Mesenteric fat pad (tissue), 1 donor: ENCODE results near the gene OIP5. TPM values are rescaled to one million over a fixed set of nuclear protein-coding genes. Genes with fewer than 3 reads are reported as not detected.
"Not testable (repeated sequence)": the region's sequence is repeated elsewhere in the genome, so short reads cannot be mapped to it uniquely, and the experiment has no call there.

ENCODE experiments used
- DNase-seq: peaks from one replicate; pipeline ENCODE4 v3.0.0-alpha.2; 2020; ENCODE audit warnings: low spot score
- long read RNA-seq: library from polyadenylated mRNA; unstranded; transcript quantifications from one replicate; pipeline ENCODE4 v2.0.0, GENCODE V29; 2020
- total RNA-seq: library from RNA; stranded (reverse); fragmentation: NEBNext Ultra II Directional; extraction: Animal tissue kit (Norgen Biotek cat#: 25700); gene quantifications from one replicate; pipeline ENCODE4 v1.2.1, GENCODE V29; 2021
- donor health status: DM: yes; HTN: yes; CAD: no.

The OIP5 gene
- not detected for total RNA-seq
- long read RNA-seq, partial matches to known transcripts = 0 of 3 reads
- long read RNA-seq, other reads (novel, unspliced or antisense) = 3 of 3 reads

DNA sequence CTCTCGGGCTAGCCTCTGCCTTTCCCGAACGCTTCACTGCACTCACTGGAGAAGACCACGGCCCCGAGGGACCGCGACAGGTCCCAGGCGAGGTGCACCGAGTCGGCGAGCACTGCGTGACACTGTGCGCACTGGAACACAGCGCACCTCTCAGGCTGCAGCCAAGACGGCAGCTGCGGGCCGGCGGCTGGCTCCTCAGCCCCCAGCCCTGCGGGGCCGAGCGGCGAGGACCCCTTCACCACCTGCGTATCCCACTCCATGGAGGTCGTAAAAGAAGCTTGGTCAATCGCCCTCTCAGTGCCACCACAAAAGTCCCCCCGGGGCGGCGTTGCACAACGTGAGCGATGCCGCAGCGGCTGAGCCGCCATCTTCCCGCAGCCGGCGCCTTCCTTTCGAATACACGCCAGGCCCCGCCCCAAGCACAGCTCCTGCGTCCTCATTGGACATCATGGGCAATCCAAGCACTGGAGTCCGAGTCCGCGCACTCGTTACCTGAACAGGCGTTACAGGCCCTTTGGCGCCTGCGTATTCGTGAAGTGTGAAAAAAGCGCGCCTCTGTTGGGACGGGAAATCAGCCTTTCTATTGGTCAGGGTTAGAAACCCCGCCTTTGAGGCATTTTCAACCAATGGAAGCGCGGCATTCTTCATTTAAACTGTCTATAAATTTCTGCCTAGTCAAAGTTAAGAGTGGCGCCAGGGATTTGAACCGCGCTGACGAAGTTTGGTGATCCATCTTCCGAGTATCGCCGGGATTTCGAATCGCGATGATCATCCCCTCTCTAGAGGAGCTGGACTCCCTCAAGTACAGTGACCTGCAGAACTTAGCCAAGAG is at the start of gene OIP5, which contains the start of gene NUSAP1:
OIP5 (minus strand) TSS at position 398 of the 832 bp plus-strand sequence; CDS start at position 368, 30 bp downstream.
NUSAP1 (plus strand) TSS at position 688 of the 832 bp plus-strand sequence; CDS start at position 765, 77 bp downstream.
- DNase-seq = peak; percentile 97

GRCh38 chr15:41377978-41378377 is 45.6 kb upstream of the OIP5 start:
- DNase-seq = no peak

DNA sequence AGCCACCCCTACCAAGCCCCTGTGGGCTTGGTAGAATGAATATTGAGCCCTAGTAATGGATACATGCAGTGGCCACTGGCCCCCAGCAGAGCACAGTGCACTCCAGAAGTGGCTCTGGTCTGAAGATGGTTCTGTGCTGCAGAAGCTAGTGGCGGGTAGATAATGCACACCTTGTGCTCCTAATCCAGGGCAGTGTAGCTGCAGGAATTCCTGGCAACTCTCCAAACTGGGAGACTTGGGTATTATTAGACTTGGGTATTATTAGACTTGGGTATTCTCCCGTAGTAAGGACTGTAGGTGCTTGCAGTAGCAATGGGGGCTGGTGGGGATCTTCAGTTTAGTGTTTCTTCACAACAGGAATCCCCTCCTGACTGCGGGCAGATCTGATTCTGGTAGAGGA is 35.0 kb upstream of the OIP5 start:
- DNase-seq = no peak

DNA sequence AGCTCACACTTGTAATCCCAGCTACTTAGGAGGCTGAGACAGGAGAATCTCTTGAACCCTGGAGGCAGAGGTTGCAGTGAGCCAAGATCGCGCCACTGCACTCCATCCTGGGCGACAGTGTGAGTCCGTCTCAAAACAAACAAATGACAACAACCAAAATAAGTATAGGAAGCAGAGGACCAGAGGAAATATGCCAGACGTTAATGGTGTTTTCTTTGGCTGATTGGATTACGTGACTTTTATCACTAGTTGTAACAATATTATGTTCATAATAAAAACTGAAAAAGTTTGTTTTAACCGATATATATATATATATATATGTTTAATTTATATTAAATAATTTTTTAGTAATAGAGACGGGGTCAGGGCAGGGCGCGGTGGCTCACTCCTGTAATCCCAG is 22.0 kb upstream of the OIP5 start:
- DNase-seq = no peak

DNA sequence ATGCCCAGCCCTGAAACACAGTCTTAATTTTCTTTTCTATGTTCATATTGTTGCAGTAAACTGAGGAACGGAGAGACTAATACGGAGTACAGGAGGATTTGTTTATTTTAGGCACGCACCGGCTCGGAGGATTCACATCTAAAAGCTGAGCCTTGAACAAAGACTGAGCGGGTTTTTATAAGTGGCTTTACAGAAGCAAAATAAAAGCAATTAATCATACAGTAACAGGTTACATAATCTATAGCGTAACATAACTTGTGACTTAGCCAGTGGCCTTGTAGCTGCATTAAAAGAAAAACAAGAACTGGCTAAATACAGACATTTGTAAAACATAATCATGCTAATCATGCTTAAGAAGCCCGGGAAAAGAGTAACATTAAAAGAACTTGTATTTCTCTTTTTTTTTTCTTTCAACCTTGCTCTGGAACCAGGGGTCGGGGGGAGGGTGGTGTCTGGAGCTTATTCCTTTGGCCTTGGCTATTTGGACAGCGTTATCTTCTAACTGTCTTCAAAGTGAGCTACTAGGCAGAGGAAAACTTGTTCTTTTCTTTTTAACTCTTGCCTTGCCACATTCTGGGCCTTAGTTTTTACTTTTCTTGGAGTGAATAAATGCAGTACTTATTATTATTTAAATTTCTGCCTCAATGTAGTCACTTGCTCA is 17.8 kb upstream of the OIP5 start:
- DNase-seq = no peak

- no peak for DNase-seq
Observed at GRCh38 chr15:41347236-41347635, 14.8 kb upstream of the OIP5 start.

DNA sequence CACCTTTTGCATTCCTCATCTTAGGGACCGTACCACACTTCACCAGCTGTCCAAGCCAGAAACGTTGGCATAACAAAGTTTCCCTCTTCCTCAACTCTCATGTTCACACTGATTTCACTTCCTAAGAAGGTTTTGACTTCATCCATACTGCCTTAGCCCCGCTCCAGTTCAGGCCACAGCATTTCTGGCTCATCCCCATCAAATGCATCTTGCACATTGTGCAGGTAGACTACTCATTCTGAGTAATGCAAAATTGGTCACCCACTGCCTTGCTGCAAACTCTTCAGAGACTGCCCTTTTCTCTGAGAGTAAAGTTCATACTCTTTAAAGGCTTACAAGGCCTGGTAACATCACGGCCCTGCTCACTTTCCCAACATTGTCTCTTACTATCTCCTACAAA is 9.1 kb upstream of the OIP5 start:
- DNase-seq = no peak

GRCh38 chr15:41340189-41340695 is 7.9 kb upstream of the OIP5 start:
- no peak for DNase-seq

DNA sequence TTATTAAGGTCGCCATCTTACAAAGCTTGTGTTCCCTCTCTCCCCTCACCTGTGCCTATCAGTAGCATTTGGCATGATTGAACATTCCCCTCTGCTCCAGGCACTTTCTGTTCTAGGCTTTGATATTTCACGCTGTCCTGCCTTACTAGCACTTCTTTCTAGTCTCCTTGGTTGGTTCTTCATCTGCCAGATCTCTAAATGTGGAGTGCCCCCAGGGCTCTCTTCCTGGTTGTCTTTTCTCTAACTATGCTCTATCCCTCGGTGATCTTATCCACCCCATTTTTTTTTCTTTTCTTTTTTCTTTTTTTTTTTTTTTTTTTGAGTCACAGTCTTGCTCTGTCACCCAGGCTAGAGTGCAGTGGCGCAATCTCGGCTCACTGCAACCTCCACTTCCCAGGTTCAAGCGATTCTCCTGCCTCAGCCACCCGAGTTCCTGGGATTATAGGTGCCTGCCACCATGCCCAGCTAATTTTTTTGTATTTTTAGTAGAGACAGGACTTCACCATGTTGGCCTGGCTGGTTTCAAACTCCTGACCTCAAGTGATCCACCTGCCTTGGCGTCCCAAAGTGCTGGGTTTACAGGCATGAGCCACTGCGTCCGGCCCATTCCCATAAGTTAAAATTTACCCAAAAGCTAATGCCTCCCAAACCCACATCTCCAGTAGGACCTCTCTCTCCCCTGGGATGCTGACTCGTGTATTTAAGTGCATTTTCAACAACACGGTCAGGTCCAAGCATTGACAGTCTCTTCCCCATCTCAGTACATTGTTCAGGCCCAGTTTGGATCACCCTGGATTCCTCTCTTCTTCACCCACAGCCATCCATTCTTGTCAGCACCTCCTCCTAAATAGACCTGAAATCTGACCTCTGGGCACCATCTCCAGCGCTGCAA is 5.5 kb upstream of the OIP5 start:
- no peak for DNase-seq

- no peak for DNase-seq
Observed at GRCh38 chr15:41337047-41337446, 4.7 kb upstream of the OIP5 start.

- DNase-seq = no peak
Observed at GRCh38 chr15:41336549-41336948, 4.2 kb upstream of the OIP5 start.

- no peak for DNase-seq
Observed at GRCh38 chr15:41334293-41335120, 2.1 kb upstream of the OIP5 start.

DNA sequence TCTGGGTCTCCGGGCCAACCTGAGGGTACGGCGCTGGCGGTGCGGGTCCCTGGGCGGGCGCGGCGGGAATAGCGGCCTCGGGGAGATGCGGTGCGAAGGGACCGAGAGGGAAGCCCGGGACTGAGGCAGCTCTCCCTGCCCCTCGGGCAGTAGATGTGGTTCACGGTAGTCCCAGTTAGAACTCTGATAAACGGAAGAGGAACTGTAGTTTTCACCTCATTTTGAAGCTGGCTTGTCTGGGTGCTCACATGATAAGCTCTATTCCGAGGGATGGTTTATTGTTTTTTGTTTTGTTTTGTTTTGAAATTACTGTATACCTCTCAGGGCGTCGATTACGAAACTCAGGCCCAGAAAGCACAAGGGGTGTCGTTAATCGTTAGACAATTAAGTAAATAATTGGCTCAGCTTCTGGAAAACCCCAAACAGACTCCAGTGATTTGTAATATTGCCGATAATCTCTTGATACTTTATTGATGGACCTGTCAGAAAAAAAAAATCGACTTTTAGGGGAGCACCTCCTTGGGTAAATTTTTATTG is 703 bp upstream of the OIP5 start:
- DNase-seq = no peak

GRCh38 chr15:41331833-41332193 is 578 bp downstream of the OIP5 start:
- DNase-seq = no peak

DNA sequence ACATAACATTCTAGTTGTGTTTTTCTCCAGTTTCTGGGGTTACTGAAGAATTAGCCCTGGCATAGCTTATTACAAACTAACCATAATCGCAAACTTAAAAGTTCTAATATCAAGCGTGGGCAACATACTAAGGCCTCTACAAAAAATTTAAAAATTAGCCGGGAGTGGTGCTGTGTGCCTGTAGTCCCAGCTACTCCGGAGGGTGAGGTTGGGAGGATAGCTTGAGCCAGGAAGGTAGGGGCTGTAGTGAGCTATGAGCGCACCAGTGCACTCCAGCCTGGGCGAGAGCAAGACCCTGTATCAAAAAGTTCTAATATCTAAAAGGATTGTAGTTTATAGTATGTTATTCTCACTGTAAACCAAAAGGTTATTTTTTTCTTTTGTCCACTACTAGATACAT is 1.1 kb downstream of the OIP5 start:
- DNase-seq = no peak

GRCh38 chr15:41323611-41324010 is 8.8 kb downstream of the OIP5 start:
- DNase-seq = no peak

- not testable (repeated sequence) for DNase-seq
Observed at GRCh38 chr15:41320805-41321330, 11.5 kb downstream of the OIP5 start.

DNA sequence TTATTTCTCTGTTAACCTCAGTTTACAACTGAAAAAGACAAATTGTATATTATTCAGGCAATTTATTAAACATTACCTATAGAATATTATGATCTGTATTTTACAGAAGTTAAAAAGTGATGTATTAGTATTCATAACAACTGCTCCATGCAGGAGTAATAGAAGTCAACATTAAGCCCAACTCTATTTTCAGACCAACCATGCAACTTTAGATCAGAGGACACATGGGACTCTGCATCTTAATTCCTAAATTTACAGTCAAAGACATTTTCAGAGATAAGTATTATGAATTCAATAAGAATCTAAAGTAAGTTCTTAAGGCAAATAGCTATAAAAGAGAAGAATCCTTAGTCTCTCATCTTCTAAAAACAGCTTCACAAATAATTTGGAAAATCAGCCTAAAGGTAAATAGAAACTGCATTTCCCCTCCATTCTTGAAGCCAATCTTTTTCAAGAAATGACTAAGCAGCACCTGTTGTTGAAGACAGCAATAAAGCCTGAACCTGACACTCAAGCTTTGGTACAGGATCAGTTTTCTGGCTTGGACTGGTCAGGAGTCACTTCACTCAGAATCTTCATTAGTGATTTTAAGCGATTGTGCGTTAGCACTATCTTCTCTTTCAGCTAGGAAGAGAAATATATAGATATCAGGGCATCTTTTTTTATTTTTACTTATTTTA is 23.0 kb downstream of the OIP5 start:
- no peak for DNase-seq

GRCh38 chr15:41307679-41308078 is 24.7 kb downstream of the OIP5 start:
- no peak for DNase-seq
